GM19023 (cell line): ENCODE data around the gene TSPAN18.

ENCODE experiments used
- ATAC-seq: cut with Tn5 transposase; IDR thresholded peaks from one replicate; pipeline ENCODE4 v1.9.1; 2021; ENCODE audit warnings: mild to moderate bottlenecking, moderate library complexity; ENCODE audit not compliant: unreplicated experiment

The TSPAN18 gene

GRCh38 chr11:44775366-44775984, 48.7 kb downstream of the TSPAN18 start:
- no peak for ATAC-seq

- ATAC-seq = no peak
Observed at GRCh38 chr11:44775985-44776446, 49.3 kb downstream of the TSPAN18 start.

GRCh38 chr11:44776551-44777208, 49.9 kb downstream of the TSPAN18 start:
- ATAC-seq = no peak

- ATAC-seq = no peak
Observed at GRCh38 chr11:44777209-44778194, 50.7 kb downstream of the TSPAN18 start.

- no peak for ATAC-seq
Observed at GRCh38 chr11:44778195-44779100, 51.7 kb downstream of the TSPAN18 start.

- ATAC-seq = no peak
Observed at GRCh38 chr11:44779736-44780520, 53.2 kb downstream of the TSPAN18 start.

- no peak for ATAC-seq
Observed at GRCh38 chr11:44780940-44781631, 54.3 kb downstream of the TSPAN18 start.

- ATAC-seq = no peak
Observed at GRCh38 chr11:44781655-44782054, 54.9 kb downstream of the TSPAN18 start.

GRCh38 chr11:44782478-44782877, 55.7 kb downstream of the TSPAN18 start:
- ATAC-seq = no peak

GRCh38 chr11:44784436-44784760, 57.6 kb downstream of the TSPAN18 start:
- ATAC-seq = no peak

GRCh38 chr11:44784851-44785250, 58.1 kb downstream of the TSPAN18 start:
- no peak for ATAC-seq

GRCh38 chr11:44785856-44786607, 59.3 kb downstream of the TSPAN18 start:
- no peak for ATAC-seq

GRCh38 chr11:44787070-44787469, 60.3 kb downstream of the TSPAN18 start:
- no peak for ATAC-seq

- ATAC-seq = no peak
Observed at GRCh38 chr11:44787981-44788380, 61.2 kb downstream of the TSPAN18 start.

GRCh38 chr11:44788536-44789261, 61.9 kb downstream of the TSPAN18 start:
- no peak for ATAC-seq

- no peak for ATAC-seq
Observed at GRCh38 chr11:44789496-44789895, 62.7 kb downstream of the TSPAN18 start.

- ATAC-seq = no peak
Observed at GRCh38 chr11:44790211-44790610, 63.4 kb downstream of the TSPAN18 start.
